ENCODE results near the gene MAML3.
A peak's percentile ranks its signal among the peaks of the same experiment; 100 is the strongest.

MAML3 gene

GRCh38 chr4:140069066-140069465, 84.9 kb downstream of the MAML3 start:
- no peak for DNase-seq

GRCh38 chr4:140068271-140068670, 85.7 kb downstream of the MAML3 start:
- no peak for DNase-seq

GRCh38 chr4:140066031-140066930, 87.7 kb downstream of the MAML3 start:
- DNase-seq, result no peak

GRCh38 chr4:140065393-140065792, 88.6 kb downstream of the MAML3 start:
- DNase-seq, result no peak

GRCh38 chr4:140061659-140062289, 92.2 kb downstream of the MAML3 start:
- DNase-seq, result no peak

GRCh38 chr4:140061194-140061593, 92.8 kb downstream of the MAML3 start:
- no peak for DNase-seq

- peak in 1 of 3 experiments; percentile 31 for DNase-seq
Measured at GRCh38 chr4:140059159-140059558, 94.8 kb downstream of the MAML3 start.

GRCh38 chr4:140057701-140058100, 96.3 kb downstream of the MAML3 start:
- DNase-seq, result no peak

GRCh38 chr4:140056015-140056414, 98.0 kb downstream of the MAML3 start:
- DNase-seq, result no peak

GRCh38 chr4:140054861-140055260, 99.1 kb downstream of the MAML3 start:
- no peak for DNase-seq

- DNase-seq, result no peak
Measured at GRCh38 chr4:140053185-140053584, 100.8 kb downstream of the MAML3 start.

- peak in 1 of 3 experiments; percentile 33 for DNase-seq
Measured at GRCh38 chr4:140052050-140052449, 101.9 kb downstream of the MAML3 start.

- peak in 2 of 3 experiments; percentile 59 to 79 for DNase-seq
Measured at GRCh38 chr4:140049849-140050637, 103.9 kb downstream of the MAML3 start.

- DNase-seq, result peak; percentile 49 to 99 (median 92)
Measured at GRCh38 chr4:140049024-140049848, 104.7 kb downstream of the MAML3 start.

- peak in 2 of 3 experiments; percentile 54 to 82 for DNase-seq
Measured at GRCh38 chr4:140048419-140048995, 105.5 kb downstream of the MAML3 start.

- DNase-seq, result no peak
Measured at GRCh38 chr4:140047786-140048185, 106.2 kb downstream of the MAML3 start.

GRCh38 chr4:140047017-140047640, 106.9 kb downstream of the MAML3 start:
- no peak for DNase-seq

GRCh38 chr4:140046543-140046942, 107.4 kb downstream of the MAML3 start:
- no peak for DNase-seq

GRCh38 chr4:140046016-140046415, 108.0 kb downstream of the MAML3 start:
- peak in 2 of 3 experiments; percentile 56 to 75 for DNase-seq

GRCh38 chr4:140044337-140044902, 109.6 kb downstream of the MAML3 start:
- DNase-seq, result no peak

- no peak for DNase-seq
Measured at GRCh38 chr4:140042634-140043033, 111.3 kb downstream of the MAML3 start.

Data from NCI-H1417 (cell line).